NCI-H2171 treated with DMSO at 0.1 percent for 48 hours (cell line): ENCODE data around the gene ZNF155.

Experiments used
- DNase-seq: peaks from one replicate; lab custom pipeline; 2025; lab: John Stamatoyannopoulos, UW

Gene ZNF155

DNA sequence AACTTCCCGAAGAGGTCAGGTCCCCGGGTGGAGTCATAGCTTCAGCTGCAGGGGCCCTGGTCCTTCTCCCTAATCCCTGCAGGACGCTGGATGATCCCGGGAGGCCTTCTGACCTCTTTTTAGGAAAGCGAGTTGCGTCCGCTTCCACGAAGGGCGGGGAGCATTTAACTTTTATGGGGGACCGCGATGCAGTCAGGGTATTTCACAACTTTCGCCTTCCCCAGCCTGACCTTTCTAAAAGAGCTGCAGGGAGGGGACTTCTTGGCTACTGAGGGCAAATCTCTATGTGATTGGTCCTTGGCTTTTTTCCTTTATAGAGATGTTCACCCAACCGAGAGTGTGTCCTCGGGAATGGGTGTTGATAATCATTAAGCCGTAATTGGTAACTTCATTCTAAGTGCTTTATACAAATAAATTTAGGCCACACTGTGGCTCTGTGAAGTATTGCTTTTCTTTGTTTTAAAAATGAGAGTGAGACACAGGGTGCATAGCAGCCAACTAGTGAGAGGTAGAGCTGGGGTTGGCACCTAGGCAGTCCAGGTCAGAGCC is 19.5 kb downstream of the ZNF155 start:
- no peak for DNase-seq

DNA sequence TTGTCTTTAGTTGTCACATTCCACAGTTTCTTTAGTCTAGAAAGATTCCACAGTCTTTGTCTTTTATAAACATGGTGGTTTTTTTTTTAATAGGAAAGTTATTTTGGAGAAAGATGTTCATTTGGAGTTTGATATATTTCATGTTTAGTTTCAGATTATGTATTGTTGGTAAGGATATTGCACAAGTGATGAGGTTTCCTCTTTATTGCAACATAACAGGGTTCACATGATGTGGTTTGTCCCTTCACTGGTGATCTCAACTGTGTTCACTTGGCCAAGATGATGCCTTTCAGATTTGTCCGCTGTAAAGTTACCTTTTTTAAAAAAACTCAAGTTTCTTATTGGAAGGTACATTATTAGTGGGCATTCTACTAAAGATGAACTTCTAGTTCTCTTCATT is 22.0 kb downstream of the ZNF155 start:
- no peak for DNase-seq

DNA sequence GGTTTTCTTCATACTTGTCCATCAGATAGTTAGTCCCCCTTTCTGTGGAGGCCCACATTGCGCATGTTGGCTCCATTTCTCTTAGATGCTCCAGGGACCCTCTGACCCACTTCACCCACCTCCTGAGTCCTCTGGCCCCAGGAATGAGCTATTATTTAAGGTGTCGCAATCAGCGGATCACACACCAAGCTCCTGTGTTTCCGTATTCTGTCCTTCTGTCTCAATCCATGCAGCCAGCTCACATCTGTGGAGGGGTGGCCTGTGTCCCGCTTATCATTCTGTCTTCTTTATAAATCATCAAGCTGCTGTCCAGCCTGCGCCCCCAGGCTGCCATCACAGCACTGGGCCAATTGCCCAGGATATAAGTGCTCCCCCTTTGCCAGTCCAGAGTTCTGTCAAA is 23.5 kb downstream of the ZNF155 start:
- no peak for DNase-seq

GRCh38 chr19:44010468-44010867 is 26.5 kb downstream of the ZNF155 start:
- no peak for DNase-seq

- no peak for DNase-seq
These were observed 35.5 kb downstream of the ZNF155 start for GRCh38 chr19:44019498-44019897.

DNA sequence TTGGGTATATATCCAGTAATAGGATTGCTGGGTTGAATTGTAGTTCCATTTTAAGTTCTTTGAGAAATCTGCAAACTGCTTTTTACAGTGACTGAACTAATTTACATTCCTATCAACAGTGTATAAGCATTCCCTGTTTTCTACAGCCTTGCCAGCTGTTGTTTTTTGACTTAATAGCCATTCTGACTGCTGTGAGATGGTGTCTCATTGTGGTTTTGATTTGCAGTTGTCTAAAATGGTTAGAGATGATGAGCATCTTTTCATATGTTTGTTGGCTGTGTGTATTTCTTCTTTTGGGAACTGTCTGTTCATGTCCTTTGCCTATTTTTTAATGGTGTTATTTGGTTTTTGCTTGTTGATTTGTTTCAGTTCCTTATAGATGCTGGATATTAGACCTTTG is 37.2 kb downstream of the ZNF155 start:
- DNase-seq = no peak

DNA sequence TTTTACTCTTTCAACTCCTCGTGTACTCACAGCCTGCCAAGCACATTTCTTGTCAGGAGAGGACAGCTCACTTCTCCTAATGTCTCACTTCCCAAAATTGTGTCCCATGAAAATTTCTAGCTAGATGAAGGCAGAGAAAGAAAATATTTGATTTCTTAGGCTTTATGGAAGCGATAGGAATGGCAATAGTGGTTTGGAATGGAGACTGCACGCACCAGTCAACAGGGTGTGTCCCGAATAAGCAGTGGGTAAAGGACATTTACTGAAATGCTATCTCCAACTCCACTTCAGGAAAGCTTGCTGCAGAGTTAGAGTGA is 40.9 kb downstream of the ZNF155 start:
- no peak for DNase-seq

- DNase-seq = peak; percentile 85
These were observed 41.4 kb downstream of the ZNF155 start, which contains the start of gene ZNF222 for GRCh38 chr19:44025217-44025936. Gene ZNF222, plus strand, starts transcription at chr19:44025379. Its CDS starts 58 bp downstream, at chr19:44025437.

DNA sequence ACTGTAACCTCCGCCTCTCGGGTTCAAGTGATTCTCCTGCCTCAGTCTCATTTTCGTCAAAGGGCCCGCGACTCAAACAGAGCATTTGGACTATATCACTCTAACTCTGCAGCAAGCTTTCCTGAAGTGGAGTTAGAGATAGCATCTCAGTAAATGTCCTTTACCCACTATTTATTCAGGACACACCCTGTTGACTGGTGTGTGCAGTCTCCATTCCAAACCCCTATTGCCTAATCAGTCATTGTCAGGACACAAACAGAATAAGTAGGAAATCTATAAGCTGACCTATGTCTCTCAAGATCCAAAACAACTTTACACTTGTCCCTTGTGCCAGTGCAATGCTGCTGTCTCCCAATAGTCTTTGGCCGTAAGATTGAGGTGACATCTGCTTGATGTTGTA is 42.6 kb downstream of the ZNF155 start:
- no peak for DNase-seq

- no peak for DNase-seq
These were observed 48.1 kb downstream of the ZNF155 start for GRCh38 chr19:44032001-44032610.

- DNase-seq = no peak
These were observed 58.2 kb downstream of the ZNF155 start for GRCh38 chr19:44042147-44042546.
